HG02885 (cell line): ENCODE data around the gene FNTB.

ENCODE experiments used
- ATAC-seq: cut with Tn5 transposase; IDR thresholded peaks from one replicate; pipeline ENCODE4 v1.9.1; 2021; ENCODE audit warnings: mild to moderate bottlenecking; ENCODE audit not compliant: unreplicated experiment, poor library complexity

FNTB gene

DNA sequence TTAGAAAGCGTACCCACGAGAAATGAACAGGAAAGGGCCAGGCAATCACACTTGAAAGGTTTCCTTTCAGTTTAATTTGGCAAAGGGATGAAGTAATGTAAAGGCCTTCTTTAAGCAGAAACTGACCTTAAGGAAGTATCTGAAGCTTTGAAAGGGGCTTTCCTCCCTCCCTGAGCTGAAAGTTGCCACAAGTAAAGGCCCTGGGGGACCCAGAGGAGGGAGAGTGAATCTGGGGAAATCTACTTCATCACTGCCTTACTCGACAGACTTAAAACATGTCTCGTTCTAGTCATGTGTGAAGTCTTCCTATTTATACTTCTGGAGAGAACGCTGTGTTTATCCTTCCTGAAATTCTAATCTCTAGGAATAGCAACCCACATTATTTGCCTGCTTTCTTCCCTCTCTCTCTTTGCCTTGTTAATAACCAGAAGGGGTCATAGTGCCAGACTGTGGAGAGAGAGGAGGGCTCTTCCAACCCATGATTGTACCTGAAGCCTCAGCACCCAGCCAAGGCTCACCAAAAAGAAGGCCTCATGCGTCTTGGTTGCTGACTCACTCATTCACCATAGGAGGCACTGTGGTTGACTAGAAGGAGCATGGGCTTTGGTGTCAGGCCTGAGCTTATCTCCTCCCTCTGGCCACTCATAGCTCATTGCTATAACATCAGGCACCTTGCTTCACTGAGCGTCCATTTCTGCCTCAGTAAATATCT lies 33.9 kb upstream of the FNTB start:
- ATAC-seq = peak; percentile 68

DNA sequence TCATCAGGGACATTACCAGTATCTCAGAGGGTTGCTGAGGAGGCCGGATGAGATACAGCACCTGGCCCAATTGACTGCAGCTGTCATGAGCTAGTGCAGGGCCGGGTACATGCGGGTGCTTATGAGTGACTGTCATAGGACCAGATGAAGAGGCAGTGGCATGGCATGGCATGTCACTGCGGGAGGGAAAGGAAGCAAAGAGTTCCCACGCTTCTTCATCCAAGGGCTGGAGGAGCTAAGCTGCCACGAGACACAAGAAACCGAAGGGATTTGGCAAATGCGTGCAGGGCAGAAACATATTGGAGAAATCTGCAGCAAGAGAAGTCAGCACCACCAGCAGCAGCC lies 33.4 kb upstream of the FNTB start:
- no peak for ATAC-seq

DNA sequence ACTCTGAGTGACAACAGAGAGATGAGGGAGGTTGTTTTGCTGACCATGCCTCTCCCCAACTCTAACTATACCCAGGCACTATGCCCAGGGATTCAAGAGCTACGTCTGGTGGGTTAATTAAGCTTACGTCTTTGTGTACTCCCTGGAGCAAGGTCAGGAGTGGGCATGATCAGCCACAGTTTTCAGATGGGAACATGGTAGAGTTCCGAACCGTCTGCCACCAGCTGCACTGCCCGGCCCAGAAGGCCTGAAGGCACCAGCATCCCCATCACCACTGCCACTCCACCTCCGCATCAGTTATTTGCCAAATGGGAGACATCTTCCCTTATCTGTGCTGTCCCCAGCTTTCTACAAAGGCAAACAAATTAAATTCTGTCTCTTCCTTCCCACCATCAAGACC lies 33.0 kb upstream of the FNTB start:
- no peak for ATAC-seq

DNA sequence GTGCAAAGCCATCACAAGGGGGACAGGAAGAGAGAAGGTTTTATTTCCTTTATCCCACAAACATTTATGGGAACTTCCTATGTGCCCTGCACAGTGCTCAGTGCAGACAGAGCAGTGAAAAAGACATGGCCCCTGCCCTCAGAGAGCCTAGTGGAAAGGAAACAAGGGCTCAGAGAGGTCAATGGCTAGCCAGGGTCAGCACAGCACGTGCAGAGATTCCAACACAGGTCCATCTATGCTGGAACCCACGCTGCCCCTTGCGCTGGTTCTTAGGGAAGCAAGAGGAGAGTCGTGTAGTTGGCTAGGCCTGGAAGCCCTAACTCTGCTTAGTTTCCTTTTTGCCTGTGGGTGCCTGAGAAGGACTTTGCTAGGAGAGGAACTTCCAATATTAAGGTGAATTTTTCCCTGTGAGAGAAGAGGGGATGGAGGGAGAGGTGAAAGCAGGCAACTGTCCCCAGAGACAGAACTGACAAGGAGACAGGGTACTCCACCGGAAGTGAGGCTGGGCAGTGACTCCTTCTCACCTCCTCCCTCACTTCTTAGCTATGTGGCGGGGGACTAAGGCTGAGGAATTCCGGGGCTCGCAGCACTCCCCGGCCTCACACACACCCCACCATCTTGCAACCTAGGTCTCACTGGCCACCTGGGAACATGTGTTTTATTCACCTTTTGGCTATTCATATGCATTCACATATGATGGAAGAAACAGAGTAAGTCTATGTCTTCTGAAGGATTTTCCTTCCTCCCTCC lies 32.0 kb upstream of the FNTB start:
- no peak for ATAC-seq

DNA sequence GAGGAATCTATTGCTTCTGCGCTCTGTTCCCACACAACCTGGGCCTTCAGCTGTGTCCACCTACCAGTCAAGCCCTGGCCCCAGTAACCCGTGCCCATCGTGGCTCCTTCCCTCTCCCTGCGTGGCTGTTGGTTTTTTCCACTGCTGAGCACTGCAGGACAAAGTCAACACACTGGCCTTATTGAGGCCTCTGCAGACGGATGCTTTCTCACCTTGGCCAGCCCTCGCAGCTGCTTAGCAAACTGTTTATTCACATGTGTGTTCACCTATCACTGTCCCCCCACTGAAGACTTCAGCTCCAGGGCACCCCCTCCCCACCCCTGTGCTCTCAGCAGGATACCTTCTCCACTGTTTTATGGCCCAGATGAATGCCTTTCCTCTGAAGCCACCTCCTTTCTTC lies 31.4 kb upstream of the FNTB start:
- no peak for ATAC-seq

DNA sequence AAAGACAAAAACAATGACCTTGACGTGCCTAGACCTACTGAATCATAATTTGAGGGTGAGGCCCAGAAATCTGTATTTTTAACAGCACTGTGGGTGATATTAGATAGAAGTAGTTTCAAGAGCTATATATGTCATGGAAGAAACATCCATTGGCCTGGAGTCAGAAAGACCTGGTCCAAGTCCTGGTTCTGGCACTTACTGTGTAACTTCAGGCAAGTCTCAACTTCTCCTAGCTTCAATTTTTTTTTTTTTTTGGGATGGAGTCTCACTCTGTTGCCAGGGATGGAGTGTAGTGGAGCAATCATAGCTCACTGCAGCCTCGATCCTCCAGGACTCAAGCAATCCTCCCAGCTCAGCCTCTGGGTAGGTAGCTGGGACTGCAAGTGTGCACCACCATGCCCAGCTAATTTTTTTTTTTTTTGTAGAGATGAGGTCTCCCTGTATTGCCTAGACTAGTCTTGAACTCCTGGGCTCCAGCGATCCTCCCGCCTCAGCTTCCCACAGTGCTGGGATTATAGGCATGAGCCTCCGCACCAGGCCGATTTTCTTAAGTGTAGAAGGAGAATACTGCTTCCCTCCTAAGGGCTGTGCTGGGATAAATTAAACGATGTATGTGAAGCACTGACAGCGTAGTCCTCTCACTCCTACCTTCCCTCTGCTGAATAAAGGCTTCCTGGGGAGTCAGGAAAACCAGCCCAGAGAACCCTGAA lies 29.8 kb upstream of the FNTB start:
- no peak for ATAC-seq

DNA sequence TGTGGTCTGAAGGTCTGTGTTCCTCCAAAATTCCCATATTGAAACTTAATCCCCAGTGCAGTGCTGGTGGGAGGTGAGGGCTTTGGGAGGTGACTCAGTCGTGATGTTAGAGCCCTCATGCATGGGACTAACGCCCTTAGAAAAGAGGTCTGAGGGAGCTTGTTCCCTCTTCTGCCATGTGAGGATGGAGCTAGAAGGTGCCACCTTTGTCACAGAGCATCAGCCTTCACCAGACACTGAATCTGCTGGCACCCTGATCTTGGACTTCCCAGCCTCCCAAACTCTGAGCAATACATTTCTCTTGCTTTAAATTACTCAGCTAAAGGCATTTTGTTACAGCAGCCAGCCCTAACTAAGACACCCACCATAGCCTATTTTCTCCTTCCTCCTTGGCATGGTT lies 28.5 kb upstream of the FNTB start:
- no peak for ATAC-seq

DNA sequence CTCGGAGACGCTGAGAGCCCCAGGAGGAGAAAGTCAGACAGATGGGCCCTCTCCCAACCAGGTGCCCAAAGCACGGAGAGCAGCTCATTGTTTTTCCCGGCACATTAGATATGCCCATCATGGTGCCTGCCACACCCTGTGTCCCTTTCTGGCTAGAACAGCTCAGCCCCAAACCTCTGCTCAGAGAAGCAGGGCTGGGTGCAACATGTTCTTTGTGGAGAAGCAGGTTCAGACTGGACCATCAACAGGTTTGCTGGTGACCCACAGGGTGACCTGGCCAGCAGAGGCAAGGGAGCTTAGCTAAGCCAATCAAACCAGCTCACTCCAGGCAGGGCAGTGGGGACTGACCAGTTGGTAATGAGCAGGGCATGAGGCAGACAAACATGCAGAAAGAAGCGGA lies 28.0 kb upstream of the FNTB start:
- ATAC-seq = no peak

DNA sequence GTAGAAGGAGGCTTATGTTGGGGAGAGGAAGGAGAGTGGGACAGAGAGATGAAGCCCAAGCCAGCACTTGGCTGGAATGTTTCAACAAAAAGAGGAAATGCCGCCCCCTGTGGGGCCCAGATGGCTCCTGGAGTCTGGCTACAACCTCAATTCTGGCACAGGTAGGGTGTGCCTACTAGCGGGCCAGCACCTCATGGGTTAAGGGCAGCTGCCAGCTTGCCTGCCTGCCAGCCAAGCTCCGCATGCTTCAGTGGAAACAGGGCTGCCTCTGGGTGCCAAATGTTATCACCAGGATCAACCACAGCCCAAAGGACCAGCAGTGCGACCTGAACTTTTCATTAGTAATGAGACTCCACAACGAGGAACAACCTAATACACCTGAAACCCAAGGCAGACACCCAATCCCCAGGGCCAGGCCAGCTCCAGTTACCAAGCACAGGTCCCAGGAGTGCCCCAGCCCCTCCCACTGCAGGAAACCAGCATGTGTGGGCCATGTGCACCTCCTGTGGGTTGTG lies 25.9 kb upstream of the FNTB start:
- no peak for ATAC-seq

DNA sequence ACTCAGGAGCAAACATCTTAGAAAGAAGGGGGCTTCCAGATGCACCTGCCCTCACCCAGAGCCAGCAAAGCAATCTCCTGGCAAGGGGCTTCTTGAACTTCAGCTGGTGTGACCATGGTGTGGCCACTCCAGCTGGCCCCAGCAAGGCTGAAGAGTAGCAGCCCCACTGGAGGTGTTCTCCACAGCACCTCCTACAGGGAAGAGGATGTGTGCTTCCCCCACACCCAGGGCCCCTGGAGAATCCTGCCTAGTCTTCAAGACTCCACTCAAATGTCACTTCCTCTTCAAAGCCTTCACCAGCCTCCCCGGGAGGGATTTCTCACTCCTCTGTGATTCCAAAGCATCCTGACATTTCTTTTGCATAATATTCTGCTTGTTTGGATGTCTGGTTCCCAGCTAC lies 23.1 kb upstream of the FNTB start:
- no peak for ATAC-seq

DNA sequence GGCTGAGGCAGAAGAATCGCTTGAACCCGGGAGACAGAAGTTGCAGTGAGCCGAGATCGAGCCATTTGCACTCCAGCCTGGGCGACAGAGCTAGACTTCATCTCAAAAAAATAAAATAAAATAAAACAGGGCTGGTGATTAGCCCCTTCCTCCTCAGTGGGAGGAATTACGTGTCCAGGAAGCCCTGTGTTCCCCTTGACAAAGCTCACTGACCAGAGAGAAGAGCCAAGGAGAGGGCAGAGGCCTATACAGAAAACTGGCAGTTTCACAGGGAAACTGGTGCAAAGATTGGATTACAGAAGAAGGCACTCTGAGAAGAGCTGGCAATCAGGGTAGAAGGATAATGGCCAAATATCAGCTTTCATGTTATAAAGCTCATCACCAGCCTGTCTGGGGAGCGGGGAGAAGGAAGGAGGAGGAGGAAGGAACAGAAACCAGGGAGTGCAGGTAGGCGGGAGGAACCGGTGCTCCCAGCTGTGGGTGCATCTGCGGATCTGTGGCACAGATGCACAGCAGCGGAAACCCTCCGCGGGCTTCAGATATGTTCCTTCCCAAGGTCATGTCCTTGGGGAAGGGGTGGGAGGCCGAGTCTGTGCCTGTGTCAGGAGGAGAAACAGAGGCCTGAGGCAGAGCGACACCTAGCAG lies 21.2 kb upstream of the FNTB start:
- ATAC-seq = no peak

DNA sequence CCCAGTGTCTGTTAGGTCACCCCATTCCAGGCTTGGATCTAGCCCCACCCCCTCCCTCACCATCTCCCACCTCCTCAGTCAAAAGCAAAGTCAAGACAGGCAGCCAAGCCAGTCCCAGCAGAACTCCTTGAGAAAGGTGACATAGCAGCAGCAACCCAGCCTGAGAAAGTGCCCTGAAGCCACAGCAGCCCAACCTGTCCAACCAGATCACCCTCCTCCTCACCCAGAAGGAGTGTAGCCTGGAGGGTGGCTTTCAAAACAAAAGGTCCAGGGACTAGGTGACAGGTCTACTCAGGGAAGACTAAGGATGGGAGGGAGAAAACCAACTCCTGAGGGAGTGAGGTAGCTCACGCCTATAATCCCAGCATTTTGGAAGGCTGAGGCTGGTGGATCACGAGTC lies 19.7 kb upstream of the FNTB start:
- ATAC-seq = no peak

DNA sequence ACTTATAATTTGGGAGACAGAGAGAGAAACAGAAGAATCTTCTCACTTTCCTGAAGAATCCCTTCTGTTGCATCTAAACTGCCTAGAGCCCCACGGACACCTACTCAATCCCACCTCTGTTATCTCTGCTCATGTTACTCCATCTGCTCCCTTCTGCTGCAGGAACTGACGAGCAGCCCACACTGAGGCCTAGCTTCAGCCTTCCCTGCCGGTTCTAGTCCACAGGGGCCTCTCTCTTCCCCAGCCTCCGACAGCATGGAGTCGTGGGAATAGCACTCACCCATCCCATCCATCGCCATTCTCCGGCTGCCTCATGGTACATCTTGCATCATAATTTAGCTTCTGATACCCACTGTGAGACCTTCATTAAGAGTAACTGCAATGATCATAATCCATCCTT lies 18.5 kb upstream of the FNTB start:
- no peak for ATAC-seq

DNA sequence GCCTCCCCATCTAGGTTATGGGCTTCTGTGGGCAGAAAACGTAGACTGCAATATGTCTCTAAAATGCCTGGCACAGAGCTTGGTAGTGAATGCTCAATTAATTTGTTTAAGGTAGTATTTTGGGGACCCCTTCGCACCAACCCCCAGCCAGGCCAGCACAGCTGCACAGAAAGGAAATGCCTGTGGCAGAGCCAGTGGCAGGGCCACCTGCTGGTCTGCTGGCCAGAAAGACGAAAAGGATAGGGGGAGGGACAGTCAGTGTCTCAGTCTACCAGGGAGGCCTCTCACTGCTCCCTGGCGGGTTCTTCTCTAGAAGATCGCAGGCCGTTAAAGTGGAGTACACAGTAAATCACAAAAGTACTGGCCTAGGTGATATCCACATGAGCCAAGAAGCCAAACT lies 18.0 kb upstream of the FNTB start:
- ATAC-seq = no peak

DNA sequence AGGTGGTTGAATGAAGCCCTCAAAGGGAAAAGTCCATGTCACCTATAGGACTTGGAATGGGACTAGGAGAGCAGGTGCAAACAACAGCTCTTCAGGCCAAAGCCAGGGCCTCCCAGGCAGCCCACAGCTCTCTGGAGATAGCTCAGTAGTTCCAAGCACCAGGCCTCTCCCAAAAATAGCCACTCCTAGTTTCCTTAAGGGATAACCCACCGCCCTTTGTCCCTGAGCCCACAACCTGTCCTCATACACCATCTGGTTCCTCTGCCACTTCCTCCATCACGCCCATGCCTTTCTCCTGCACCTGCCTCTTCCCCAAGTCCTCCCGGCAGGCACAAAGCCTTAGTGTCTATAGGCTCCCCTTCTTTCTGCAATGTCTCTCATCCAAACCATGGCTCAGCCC lies 16.7 kb upstream of the FNTB start:
- ATAC-seq = no peak

DNA sequence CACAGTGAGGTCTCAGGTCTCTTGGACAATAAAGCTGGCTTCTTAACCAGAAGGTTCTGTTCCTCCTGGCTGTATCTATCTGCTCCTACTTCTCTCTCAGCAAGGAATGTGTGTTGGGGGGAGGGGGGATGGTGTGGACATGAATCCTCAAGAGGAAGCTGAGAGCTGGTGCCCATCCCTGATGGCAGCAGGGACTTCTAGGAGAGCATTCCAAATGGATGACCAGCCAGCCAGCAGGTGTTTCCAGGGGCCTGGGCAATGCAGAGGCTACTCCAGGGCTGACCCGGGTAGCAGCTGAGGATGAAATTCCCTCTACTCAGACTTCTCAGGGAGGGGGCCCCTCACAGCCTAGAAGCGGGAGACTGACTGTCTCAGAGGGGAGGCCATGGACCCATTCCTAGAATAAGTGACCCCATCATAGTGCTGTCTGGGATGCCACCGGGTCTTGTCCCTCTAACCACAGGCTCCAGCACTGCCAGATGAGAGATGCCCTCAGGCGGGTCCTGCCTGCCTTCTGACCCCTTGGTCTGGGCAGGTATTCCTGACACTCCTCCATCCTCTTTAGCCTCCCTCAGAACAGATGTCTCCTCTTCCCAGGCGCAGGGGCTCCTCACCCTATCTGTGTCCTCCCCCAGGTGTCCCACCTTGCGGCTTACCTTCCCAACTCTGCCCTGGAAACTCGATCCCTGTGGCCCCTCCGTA lies 15.8 kb upstream of the FNTB start:
- no peak for ATAC-seq

DNA sequence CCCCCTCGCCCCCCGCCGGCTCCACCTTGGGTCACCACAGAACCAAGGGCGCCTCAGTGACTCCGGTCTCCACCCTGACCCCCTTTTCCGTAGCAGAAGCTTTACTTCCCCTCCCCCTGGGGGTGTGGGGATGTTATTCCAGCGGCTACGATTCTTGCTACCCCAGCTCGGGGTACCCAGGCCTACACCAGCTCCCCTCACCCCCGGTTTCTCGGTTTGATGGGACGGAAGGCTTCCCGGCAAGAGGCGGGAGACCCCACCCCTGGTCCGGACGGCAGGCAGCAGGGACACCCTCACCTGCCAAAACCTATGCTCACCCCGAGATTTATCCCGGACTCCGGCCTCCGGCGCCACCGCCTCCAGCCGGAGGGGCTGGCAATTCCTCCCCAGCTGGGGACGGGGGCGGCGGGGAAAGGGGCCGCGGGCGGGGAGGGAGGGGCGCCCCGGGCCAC lies 15.2 kb upstream of the FNTB start:
- no peak for ATAC-seq

DNA sequence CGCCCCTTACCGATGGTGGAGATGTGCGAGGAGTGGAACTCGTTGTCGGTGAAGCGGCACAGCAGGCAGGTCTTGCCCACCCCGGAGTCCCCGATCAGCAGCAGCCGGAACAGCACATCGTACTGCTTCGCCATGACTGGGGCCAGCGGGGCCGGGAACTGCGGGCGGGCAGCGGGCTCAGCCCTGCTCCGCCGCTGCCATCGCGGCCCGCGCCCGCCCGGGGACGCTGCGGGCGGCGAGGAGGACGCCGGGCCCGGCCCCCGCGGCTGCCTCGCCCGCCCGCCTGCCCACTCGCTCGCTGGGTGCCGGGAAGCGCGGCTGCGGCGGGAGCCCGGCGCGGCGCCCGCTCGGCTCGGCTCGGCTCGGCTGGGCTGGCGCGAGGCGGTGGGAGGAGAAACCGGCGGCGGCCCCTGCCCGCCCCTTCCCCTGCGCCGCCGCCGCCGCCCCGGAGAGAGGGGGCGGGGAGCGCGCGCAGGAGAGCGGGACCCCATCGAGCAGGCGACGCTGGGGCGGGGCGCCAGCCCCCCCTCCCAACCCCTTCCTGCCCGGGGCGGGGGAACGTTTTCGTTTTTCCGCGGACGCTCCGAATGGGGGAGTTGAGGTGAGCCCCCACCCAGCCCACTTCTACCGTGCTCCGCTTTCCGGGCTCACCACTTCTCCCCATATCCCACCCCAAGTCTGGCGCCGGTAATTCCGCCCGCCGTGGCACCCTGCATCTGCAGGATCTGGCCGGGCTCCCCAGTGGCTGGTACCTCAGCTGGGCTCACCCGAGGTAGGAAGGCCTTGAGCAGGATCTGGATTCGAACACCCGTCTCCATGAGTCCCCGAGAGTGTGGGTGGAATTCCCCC lies 14.5 kb upstream of the FNTB start, which contains the start of gene RAB15:
Gene RAB15, minus strand, starts transcription at position 394 of the 849 bp plus-strand sequence. Its CDS starts 260 bp downstream, at position 134.
- ATAC-seq = peak; percentile 52

DNA sequence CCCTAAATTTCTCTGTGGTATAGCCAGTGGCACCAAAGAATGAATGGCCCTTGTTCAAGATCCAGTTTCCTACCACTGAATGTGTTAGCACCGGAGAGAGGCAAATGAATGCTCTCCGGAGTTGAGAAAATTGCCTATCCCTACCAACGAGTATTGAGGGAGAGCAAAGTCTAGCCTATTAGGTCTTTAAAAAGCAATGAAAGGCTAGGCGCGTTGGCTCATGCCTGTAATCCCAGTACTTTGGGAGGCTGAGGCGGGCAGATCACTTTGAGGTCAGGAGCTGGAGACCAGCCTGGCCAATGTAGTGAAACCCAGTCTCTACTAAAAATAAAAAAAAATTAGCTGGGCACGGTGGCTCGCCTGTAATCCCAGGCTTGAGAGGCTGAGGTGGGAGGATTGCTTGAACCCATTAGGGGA lies 13.7 kb upstream of the FNTB start:
- no peak for ATAC-seq
